ENCODE results near the gene PEMT. TPM values are rescaled to one million over a fixed set of nuclear protein-coding genes. Genes with fewer than 3 reads are reported as not detected.

The PEMT gene
- total RNA-seq, 1 donor from 2014 or later = 31.1 TPM

- no peak for DNase-seq (ENCODE audit: low spot score)
- Mint-ChIP-seq H3K36me3 (ENCODE audit: low read depth) (no peaks in the 10 kb centered on the region), H3K4me1 (ENCODE audit: low read depth) (peaks cover 14% of the 10 kb centered on the region), H3K4me3 (ENCODE audit: unreplicated experiment) (no peak overlapping the region), H3K27me3 (ENCODE audit: low read depth) (no peaks in the 10 kb centered on the region), H3K9me3 (ENCODE audit: low read depth) (no peaks in the 10 kb centered on the region), H3K27ac (ENCODE audit: unreplicated experiment) (peak overlapping the region; percentile 28)
- no peak for TF ChIP-seq CTCF (IDR thresholded peaks at IDR 0.05)
These were observed 46.3 kb downstream of the PEMT start for GRCh38 chr17:17545031-17545820.

GRCh38 chr17:17542906-17543635 lies 48.4 kb downstream of the PEMT start:
- Mint-ChIP-seq H3K27ac (ENCODE audit: unreplicated experiment) (no peak overlapping the region), H3K27me3 (ENCODE audit: low read depth) (no peaks in the 10 kb centered on the region)
- no peak for TF ChIP-seq CTCF (IDR thresholded peaks at IDR 0.05)

GRCh38 chr17:17541640-17542001 lies 49.9 kb downstream of the PEMT start:
- DNase-seq (ENCODE audit: low spot score) = no peak
- Mint-ChIP-seq H3K36me3 (ENCODE audit: low read depth) (no peaks in the 10 kb centered on the region), H3K4me3 (ENCODE audit: unreplicated experiment) (no peak overlapping the region), H3K4me1 (ENCODE audit: low read depth) (peaks cover 28% of the 10 kb centered on the region), H3K27ac (ENCODE audit: unreplicated experiment) (no peak overlapping the region), H3K27me3 (ENCODE audit: low read depth) (no peaks in the 10 kb centered on the region), H3K9me3 (ENCODE audit: low read depth) (no peaks in the 10 kb centered on the region)
- no peak for TF ChIP-seq CTCF (IDR thresholded peaks at IDR 0.05)

More at GRCh38 chr17:17542906-17543635, 48.4 kb downstream of the PEMT start:
- Mint-ChIP-seq H3K4me3 (ENCODE audit: unreplicated experiment) (no peak overlapping the region), H3K36me3 (ENCODE audit: low read depth) (no peaks in the 10 kb centered on the region), H3K4me1 (ENCODE audit: low read depth) (peaks cover 25% of the 10 kb centered on the region), H3K9me3 (ENCODE audit: low read depth) (no peaks in the 10 kb centered on the region)
- DNase-seq (ENCODE audit: low spot score) = no peak

GRCh38 chr17:17540935-17541639 lies 50.4 kb downstream of the PEMT start:
- Mint-ChIP-seq H3K36me3 (ENCODE audit: low read depth) (no peaks in the 10 kb centered on the region), H3K4me3 (ENCODE audit: unreplicated experiment) (no peak overlapping the region), H3K27ac (ENCODE audit: unreplicated experiment) (no peak overlapping the region), H3K4me1 (ENCODE audit: low read depth) (peaks cover 32% of the 10 kb centered on the region), H3K27me3 (ENCODE audit: low read depth) (no peaks in the 10 kb centered on the region), H3K9me3 (ENCODE audit: low read depth) (no peaks in the 10 kb centered on the region)
- TF ChIP-seq CTCF (IDR thresholded peaks at IDR 0.05) = no peak
- no peak for DNase-seq (ENCODE audit: low spot score)

- no peak for DNase-seq (ENCODE audit: low spot score)
- no peaks in the 10 kb centered on the region for H3K36me3 Mint-ChIP-seq (ENCODE audit: low read depth)
- H3K4me1 Mint-ChIP-seq (ENCODE audit: low read depth) = peaks cover 33% of the 10 kb centered on the region
- H3K9me3 Mint-ChIP-seq (ENCODE audit: low read depth) = no peaks in the 10 kb centered on the region
- H3K27ac Mint-ChIP-seq (ENCODE audit: unreplicated experiment) = no peak overlapping the region
- H3K4me3 Mint-ChIP-seq (ENCODE audit: unreplicated experiment) = no peak overlapping the region
- TF ChIP-seq CTCF (IDR thresholded peaks at IDR 0.05) = no peak
- no peaks in the 10 kb centered on the region for H3K27me3 Mint-ChIP-seq (ENCODE audit: low read depth)
These were observed 51.1 kb downstream of the PEMT start for GRCh38 chr17:17540278-17540906.

Measured in chondrocyte (in vitro differentiated cells).